SJSA1 (cell line): ENCODE data around the gene TBC1D2B. TPM values are rescaled to one million over a fixed set of nuclear protein-coding genes. Genes with fewer than 3 reads are reported as not detected.
"Not testable (repeated sequence)": the region's sequence is repeated elsewhere in the genome, so short reads cannot be mapped to it uniquely, and the experiment has no call there.

Source experiments
- DNase-seq, 2 experiments: peaks; one replicate each; pipeline ENCODE4 v3.0.0-alpha.2; 2015 to 2020; ENCODE audit warnings: low spot score in 2 of 2, low read depth in 1 of 2
- H3K27ac ChIP-seq: fragments of 250-450 bp; sonication (Bioruptor Pico); 2 replicates; pipeline ENCODE4 v1.5.1; 2020; ENCODE audit warnings: mild to moderate bottlenecking, moderate library complexity
- H3K27me3 ChIP-seq: fragments of 250-450 bp; sonication (Bioruptor Pico); replicated peaks from 2 replicates; pipeline ENCODE4 v1.5.1; 2020; ENCODE audit warnings: mild to moderate bottlenecking, moderate library complexity
- H3K36me3 ChIP-seq: fragments of 250-450 bp; sonication (Bioruptor Pico); 2 replicates; pipeline ENCODE4 v1.5.1; 2020; ENCODE audit warnings: mild to moderate bottlenecking
- H3K4me1 ChIP-seq: fragments of 250-450 bp; sonication (Bioruptor Pico); replicated peaks from 2 replicates; pipeline ENCODE4 v1.6.1; 2021; ENCODE audit warnings: mild to moderate bottlenecking
- H3K4me3 ChIP-seq: fragments of 250-450 bp; sonication (Bioruptor Pico); 2 replicates; pipeline ENCODE4 v1.5.1; 2020; ENCODE audit warnings: mild to moderate bottlenecking
- H3K9me3 ChIP-seq: fragments of 250-450 bp; sonication (Bioruptor Pico); replicated peaks from 2 replicates; pipeline ENCODE4 v1.5.1; 2020; ENCODE audit warnings: mild to moderate bottlenecking
- total RNA-seq: library from RNA; depleted of rRNA; stranded (reverse); fragments of >200 nt; shearing (Covaris generic); gene quantifications from 2 replicates; pipeline ENCODE4 v1.2.3, GENCODE V29; 2014

The TBC1D2B gene
- total RNA-seq, 1 experiment from 2014 or later, result 28.2 TPM

DNA sequence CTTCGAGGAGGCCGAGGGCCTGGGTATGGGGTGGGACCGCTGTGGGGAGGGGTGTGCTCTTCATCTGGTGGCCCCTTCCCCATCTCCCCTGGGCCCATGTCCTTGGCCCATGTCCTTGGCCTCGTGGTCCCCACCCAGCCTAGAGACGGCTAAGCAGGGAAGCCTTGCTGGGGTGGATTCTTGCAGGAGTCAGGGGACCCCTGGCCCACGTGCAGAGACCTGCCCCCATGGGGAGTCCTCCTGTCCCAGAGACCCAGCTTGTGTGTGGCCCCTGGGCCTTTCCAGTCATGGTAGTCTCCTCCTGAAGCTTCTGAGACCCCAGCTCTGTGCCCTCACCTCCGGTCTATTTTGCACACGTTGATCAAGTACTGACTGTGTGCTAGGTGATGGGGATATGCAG lies 97.4 kb downstream of the TBC1D2B start:
- no peak overlapping the region for H3K27ac ChIP-seq
- no peaks in the 10 kb centered on the region for H3K27me3 ChIP-seq
- H3K4me1 ChIP-seq, result no peaks in the 10 kb centered on the region
- H3K4me3 ChIP-seq, result no peak overlapping the region
- DNase-seq, result no peak
- H3K9me3 ChIP-seq, result no peaks in the 10 kb centered on the region
- no peaks in the 10 kb centered on the region for H3K36me3 ChIP-seq

DNA sequence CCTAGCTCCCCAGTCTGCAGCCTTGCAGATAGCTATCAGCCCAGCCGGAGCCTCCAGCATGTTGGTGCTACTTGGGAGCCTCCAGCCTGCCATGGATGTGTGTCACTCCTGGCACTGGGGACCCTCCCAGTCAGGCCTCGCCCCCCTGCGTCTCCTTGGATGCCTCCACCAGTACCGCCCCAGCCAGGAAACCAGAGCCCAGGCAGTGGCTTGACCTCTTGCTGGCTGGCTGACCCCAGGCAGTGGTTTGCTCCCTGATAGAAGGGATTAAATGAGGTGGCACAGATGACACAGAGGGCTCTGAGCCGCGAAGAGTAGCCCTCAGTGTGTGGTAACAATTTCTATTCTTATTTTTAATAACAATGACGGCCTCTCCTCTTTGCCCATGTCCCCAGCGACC lies 98.4 kb downstream of the TBC1D2B start:
- H3K4me3 ChIP-seq, H3K27me3 ChIP-seq, H3K36me3 ChIP-seq, H3K9me3 ChIP-seq, H3K27ac ChIP-seq, H3K4me1 ChIP-seq: not testable (repeated sequence)
- peak in 1 of 2 experiments; percentile 42 for DNase-seq

DNA sequence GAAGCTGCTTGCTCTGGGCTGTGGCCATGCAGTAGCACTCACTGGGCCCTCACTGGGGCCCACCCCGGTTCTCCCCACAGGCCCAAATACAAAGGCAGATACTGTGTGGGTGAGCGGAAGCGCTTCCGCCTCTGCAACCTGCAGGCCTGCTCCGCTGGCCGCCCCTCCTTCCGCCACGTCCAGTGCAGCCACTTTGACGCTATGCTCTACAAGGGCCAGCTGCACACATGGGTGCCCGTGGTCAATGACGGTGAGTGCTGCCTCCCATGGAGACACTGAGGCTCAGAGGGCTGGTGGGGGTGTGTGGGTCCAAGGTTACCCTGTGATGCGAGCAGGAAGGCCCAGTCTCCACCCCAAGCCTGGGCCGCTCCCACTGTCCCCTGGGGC lies 98.8 kb downstream of the TBC1D2B start:
- H3K36me3 ChIP-seq, result not testable (repeated sequence)

DNA sequence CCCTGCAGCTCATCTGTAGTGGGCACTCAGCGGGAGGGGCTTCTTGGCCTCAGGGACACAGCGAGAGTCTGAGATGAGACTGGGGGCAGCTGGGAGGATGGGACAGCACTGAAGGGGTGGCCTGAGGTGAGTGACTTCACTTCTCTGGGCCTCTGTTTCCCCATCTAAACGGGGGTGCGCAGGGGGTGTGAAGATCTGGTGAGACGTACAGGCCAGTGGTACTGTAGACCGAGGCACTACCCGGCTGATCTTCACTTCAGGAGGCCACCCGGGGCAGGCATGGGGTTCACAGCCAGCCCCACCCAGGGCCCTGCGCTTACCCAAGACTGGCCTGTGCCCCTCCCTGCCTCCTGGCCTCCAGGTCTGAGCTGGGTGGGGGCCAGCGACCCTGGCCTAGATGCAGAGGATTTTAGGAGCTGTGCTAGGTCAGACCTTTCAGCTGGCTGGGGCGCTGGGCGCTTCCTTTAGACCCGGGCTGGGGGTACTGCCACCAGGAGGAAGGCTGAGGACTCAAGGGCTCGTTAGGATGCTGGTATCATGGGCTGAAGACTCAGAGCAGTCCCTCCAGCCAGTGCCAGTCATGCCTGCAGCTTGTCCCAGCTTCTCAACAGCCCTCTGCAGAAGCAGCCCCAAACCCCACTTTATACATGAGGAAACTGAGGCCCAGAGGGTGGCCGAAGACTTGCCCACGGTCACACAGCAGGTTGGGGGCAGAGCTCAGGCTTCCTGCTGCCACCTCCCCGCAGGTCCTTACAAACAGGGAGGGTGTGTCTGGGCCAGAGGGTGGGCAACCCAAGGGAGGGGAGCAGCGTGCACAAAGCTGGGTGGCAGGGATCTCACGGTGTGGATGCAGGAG lies 99.4 kb downstream of the TBC1D2B start:
- H3K27me3 ChIP-seq, DNase-seq, H3K4me1 ChIP-seq, H3K36me3 ChIP-seq, H3K27ac ChIP-seq, H3K4me3 ChIP-seq, H3K9me3 ChIP-seq: not testable (repeated sequence)

More for the DNA sequence above, 98.8 kb downstream of the TBC1D2B start:
- not testable (repeated sequence) for H3K27me3 ChIP-seq, H3K4me3 ChIP-seq, H3K27ac ChIP-seq, H3K9me3 ChIP-seq, DNase-seq, H3K4me1 ChIP-seq

DNA sequence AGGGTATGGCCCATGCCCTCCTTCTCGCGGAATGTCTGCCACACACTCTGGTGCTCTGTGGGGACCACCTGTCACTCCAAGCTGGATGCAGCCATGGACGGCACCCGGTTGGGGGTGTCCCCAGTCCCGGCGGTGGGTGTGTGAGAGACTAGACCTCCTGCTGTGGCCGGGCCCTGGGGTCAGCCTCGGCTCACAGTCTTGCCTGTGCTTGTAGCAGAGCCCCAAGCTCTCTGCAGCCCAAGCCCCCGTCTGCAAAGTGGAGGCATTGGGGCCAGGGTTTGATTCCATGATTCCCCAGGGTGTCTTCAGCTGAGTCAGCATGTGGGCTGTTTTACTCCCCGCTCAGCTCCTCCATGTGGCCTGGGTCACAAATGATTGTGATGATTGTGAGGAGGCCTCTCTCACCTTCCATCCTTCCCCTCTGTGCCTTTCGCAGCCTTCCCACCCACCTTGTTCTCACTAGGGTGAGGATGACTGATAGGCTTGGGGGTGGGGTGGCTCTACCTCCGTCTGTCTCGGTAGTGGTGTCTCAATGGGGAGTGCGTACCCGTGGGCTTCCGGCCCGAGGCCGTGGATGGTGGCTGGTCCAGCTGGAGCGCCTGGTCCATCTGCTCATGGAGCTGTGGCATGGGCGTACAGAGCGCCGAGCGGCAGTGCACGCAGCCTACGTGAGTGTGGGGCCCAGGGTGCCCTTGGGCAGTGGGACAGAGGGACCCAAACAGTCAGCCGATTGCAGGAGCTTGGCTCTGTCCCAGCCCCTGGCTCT lies 100.6 kb downstream of the TBC1D2B start:
- H3K9me3 ChIP-seq, H3K36me3 ChIP-seq, H3K27me3 ChIP-seq, H3K27ac ChIP-seq, H3K4me3 ChIP-seq, DNase-seq, H3K4me1 ChIP-seq: not testable (repeated sequence)

DNA sequence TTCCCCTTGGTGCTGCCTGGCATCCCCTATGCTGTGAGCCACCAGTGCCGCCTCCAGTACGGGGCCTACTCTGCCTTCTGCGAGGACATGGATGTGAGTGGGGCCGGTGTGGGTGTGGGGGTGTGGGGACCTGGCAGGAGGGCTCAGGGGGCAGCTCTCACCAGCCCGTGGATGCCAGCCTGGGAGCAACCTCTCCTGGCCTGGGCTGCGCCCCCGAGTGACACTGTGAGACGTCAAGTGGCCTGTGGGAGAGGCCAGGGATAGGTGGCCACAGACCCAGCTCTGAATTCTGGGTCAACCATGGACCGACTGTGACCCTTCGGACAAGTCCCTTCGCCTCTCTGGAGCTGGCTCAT lies 101.4 kb downstream of the TBC1D2B start:
- not testable (repeated sequence) for H3K36me3 ChIP-seq, H3K4me1 ChIP-seq, DNase-seq, H3K27me3 ChIP-seq, H3K4me3 ChIP-seq, H3K27ac ChIP-seq, H3K9me3 ChIP-seq

DNA sequence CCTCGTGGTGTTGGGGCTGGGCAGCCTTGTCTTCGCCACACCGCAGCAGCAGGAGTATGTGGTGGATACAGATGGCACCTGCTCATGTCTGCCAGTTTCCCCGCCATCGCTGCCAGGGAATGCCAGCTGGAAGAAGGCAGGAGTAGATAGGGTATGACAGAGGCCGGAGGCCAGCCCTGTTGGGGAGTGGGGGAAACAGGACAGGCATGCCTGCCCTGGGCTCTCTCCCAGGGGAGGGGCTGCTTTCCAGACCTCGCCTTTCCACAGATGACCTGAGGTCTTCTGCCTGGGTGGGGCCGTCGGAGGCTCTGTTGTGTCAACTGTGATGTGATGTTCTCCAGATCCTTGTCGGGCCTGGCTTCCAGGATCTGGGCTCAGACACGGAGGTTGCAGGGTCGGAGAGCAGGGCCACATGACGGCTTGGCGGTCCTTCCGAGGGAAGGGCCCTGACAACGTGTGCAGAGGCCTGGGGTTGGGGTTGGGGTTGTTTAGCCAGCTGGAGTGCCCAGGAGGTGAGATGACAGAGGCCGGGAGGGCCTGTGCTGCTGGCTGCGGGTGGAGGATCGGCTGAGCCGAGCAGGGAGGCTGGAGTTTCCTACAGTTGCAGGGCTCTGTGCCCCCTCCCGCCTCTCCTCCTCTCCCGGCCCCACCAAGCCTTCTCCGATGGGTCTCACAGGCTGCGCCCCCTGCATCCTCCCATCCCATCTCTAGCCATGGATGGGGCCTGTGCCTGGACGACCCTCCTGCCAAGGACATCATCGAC lies 102.0 kb downstream of the TBC1D2B start:
- Histone ChIP-seq H3K36me3 (no peaks in the 10 kb centered on the region), H3K4me3 (no peak overlapping the region), H3K9me3 (no peaks in the 10 kb centered on the region), H3K27me3 (no peaks in the 10 kb centered on the region), H3K27ac (no peak overlapping the region), H3K4me1 (no peaks in the 10 kb centered on the region)
- no peak for DNase-seq

DNA sequence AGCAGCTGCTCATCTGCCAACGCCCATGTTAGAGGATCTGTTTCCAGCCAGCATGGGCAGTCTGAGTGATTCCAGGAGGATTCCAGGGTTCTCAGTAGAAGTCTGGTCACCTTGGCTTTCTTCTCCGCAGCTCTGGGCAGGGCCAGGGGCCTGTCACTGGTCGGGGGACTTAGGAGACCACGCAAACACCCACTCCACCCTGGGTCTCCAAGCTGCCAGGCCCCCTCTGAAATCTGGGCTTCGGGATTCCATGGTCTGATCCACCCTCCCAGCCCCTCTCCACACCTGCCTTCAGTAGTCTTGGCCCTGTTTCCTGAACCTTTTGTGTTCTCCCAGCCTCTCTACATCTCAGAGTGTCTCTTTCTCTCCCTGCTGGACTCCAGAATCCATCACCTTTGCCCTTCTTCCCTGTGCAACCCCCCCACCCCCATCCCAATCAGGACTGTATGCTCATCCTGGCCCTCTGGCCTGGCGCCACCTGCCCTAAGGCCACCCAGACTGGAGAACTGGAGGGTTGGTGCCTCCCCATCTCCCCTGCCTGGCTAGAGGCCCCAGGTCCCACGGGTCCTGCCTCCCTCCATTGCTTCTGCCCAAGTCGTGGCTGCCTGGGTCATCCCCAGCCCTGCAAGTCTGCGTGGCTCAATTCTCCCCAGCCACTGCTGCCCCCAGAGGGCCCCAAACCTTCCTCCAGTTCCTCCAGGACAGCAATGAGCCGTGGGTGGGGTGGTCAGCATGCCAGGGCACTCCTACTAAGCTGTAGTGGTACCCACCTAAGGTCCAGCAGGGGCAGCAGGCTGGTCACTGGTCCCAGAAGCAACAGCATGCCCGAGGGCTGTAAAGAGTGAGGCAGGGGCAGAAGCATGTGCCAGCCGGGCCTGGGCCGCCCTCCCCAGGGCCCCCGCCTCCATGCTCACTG lies 102.8 kb downstream of the TBC1D2B start:
- Histone ChIP-seq H3K27me3 (no peaks in the 10 kb centered on the region), H3K36me3 (no peaks in the 10 kb centered on the region), H3K4me3 (no peak overlapping the region), H3K9me3 (no peaks in the 10 kb centered on the region), H3K4me1 (no peaks in the 10 kb centered on the region), H3K27ac (no peak overlapping the region)
- DNase-seq, result no peak

DNA sequence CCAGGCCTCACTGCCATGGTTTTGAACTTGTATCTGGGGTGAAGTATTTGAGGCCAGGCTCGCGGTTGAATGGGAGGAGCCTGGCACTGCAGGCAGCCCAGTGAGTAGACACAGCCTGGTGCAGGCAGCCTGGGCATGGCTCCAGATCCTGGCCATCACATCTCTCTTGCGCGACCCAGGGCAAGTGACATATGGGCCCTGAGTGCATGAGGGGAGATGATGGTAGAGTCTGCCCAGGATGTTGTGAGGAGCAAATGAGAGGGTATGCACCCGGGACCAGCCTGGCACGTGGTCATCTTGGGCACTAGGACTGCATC lies 103.5 kb downstream of the TBC1D2B start:
- H3K27ac ChIP-seq, result no peak overlapping the region
- H3K9me3 ChIP-seq, result no peaks in the 10 kb centered on the region
- peak in 1 of 2 experiments; percentile 42 for DNase-seq
- H3K4me1 ChIP-seq, result no peaks in the 10 kb centered on the region
- H3K36me3 ChIP-seq, result no peaks in the 10 kb centered on the region
- H3K27me3 ChIP-seq, result no peaks in the 10 kb centered on the region
- H3K4me3 ChIP-seq, result no peak overlapping the region

DNA sequence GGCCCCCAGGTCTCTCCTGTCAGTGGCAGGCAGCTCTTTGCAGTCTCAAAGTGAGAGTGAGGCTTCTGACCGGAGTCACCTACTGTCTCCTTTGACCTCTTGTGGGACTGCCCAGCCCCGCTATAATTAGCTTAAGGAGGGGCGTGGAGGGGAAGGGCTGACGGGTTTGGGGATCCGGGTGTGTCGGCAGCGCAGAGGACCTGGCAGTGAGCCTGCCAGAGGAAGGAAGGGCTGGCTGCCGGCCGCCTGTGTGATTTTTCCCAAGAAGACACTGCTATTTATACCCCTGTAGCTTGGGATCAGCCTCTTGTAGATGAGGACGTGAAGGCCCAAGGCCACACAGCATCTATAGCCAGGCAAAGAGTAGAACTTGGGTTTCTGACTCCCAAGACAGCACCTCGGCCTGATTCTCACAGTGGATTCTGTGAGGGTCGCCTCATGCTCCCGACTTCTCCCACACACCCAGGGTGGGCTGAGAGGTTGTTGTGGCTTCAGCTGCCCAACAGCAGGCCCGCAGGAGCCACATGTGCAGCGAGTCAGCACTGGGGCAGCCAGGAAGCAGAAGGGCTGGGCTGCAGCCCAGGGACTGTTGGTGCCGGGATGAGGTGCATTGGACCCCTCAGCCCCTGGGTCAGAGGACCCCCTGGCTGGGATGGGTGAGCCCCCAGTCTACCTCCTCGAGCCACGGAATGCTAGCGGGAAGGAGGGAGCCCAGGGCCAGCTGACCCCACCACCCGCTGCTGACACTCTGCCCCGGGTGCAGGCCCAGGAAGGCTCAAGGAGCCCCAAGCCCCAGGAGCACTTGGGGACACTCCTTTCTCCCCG lies 104.0 kb downstream of the TBC1D2B start:
- H3K27ac ChIP-seq, H3K4me1 ChIP-seq, H3K36me3 ChIP-seq, H3K9me3 ChIP-seq, H3K27me3 ChIP-seq, H3K4me3 ChIP-seq, DNase-seq: not testable (repeated sequence)

DNA sequence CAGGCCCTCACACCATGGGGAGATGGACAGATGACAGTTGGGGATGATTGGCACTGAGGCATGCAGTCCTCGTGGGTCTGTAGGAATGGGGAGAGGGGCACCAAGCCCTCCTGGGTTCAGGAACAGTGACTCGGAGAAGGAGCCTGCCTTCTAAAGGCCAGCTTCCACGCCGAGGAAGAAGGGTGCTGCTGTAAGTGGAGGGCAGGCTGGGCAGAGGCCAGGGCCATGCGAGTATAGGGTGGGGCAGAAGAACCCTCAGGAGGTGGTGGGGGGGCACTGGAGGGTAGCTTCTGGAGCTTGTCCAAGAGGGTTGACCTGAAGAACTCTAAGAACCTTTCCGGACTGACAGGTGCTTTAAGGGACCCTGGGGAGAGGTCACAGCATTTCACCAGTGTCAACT lies 104.8 kb downstream of the TBC1D2B start:
- H3K4me1 ChIP-seq, H3K27ac ChIP-seq, H3K36me3 ChIP-seq, H3K9me3 ChIP-seq, H3K4me3 ChIP-seq, H3K27me3 ChIP-seq, DNase-seq: not testable (repeated sequence)

DNA sequence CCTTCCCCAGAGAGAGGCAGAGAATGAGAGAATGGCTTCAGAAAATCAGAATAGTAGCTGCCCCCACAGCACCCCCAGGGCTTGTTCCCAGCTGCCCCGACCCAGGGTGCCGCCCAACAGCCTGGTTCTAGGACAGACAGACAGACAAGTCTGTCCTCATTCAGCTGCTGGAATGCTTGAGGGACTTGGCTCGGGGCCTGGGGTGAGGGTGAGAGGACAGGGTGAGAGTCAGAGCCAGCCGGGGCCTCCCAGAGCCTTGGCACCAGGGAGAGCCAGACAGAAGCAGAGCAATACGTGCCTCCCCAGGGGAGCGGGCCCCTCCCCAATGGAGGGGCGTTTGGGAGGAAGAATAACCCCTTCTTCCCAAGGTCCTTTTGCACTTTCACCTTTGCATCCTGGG lies 105.6 kb downstream of the TBC1D2B start:
- H3K27me3 ChIP-seq, H3K4me3 ChIP-seq, DNase-seq, H3K4me1 ChIP-seq, H3K27ac ChIP-seq, H3K36me3 ChIP-seq, H3K9me3 ChIP-seq: not testable (repeated sequence)
